Measurements from ENCODE around the gene ARFRP1.

DNA sequence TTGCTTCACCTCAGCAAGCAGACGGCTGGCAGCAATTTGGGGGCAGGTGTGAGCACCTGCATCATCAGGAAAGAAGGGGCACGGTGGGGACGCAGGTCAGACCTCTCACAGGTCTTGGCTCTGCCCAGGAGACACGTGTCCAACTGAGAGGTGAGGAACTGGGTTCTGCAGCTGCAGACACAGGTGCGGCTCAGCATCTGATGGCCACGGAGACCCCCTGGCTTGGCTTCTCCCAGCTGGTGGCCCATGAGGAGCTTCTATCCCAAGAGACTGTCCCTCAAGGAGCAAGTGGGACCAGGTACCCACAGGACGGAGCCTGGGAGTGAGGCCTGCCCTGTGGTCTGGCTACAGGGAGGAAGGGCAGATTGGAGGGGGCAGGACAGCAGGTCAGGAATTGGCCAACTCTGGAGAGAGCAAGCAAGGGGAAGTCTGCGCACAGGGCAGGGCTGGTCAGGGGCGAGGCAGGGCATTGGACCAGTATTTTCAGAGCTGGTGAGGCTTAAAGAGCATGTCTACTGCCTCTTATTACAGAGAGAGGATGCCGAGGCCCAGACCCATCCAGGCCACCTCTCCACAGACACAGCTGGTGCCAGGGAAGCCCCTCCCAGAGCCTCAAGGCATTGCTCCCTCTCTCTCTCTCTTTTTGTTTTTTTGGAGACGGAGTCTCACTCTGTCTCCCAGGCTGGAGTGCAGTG, 58.7 kb downstream of the ARFRP1 start:
- TF ChIP-seq, protein P1, sequence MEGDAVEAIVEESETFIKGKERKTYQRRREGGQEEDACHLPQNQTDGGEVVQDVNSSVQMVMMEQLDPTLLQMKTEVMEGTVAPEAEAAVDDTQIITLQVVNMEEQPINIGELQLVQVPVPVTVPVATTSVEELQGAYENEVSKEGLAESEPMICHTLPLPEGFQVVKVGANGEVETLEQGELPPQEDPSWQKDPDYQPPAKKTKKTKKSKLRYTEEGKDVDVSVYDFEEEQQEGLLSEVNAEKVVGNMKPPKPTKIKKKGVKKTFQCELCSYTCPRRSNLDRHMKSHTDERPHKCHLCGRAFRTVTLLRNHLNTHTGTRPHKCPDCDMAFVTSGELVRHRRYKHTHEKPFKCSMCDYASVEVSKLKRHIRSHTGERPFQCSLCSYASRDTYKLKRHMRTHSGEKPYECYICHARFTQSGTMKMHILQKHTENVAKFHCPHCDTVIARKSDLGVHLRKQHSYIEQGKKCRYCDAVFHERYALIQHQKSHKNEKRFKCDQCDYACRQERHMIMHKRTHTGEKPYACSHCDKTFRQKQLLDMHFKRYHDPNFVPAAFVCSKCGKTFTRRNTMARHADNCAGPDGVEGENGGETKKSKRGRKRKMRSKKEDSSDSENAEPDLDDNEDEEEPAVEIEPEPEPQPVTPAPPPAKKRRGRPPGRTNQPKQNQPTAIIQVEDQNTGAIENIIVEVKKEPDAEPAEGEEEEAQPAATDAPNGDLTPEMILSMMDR (IDR thresholded peaks at IDR 0.05) = no peak
- TF ChIP-seq POLR2A (IDR thresholded peaks at IDR 0.05) (no peak), POLR2AphosphoS5 (IDR thresholded peaks at IDR 0.05) (no peak), EP300 (IDR thresholded peaks at IDR 0.05) (no peak)
